Keratinocyte (primary cell): ENCODE measurements around the gene ECT2L. TPM values are rescaled to one million over a fixed set of nuclear protein-coding genes. Genes with fewer than 3 reads are reported as not detected.

Experiments used
- DNase-seq: peaks from one replicate; pipeline ENCODE4 v3.0.0-alpha.2; 2011; ENCODE audit warnings: low read depth, missing footprints, low spot score
- FAIRE-seq: peaks from 2 replicates; lab custom pipeline; 2011; peaks lifted over from hg19 to GRCh38; lab: Jason Lieb, UNC
- H2AFZ ChIP-seq: 2 replicates; pipeline ENCODE4 v1.6.0; 2012; ENCODE audit warnings: low read length, control low read depth, inconsistent platforms; ENCODE audit not compliant: control insufficient read depth
- H3K27ac ChIP-seq: 2 replicates; pipeline ENCODE4 v1.5.1; 2011; ENCODE audit warnings: low read length; ENCODE audit not compliant: control insufficient read depth, insufficient read depth
- H3K27me3 ChIP-seq: 3 replicates; pipeline ENCODE4 v1.6.0; 2011; ENCODE audit warnings: low read length; ENCODE audit not compliant: control insufficient read depth, insufficient read depth; ENCODE audit errors: extremely low read depth
- H3K36me3 ChIP-seq, 2 experiments: 2 replicates in 1 of 2; 3 replicates in 1 of 2; pipeline ENCODE4 v1.5.1; 2011; ENCODE audit warnings: low read length in 2 of 2, mild to moderate bottlenecking in 1 of 2; ENCODE audit not compliant: control insufficient read depth in 2 of 2, insufficient read depth in 2 of 2; ENCODE audit errors: extremely low read depth in 1 of 2
- H3K4me1 ChIP-seq: 3 replicates; pipeline ENCODE4 v1.5.1; 2011; ENCODE audit warnings: low read length; ENCODE audit not compliant: control insufficient read depth, insufficient read depth; ENCODE audit errors: extremely low read depth
- H3K4me2 ChIP-seq: 3 replicates; pipeline ENCODE4 v1.6.0; 2011; ENCODE audit warnings: low read depth, low read length; ENCODE audit not compliant: control insufficient read depth, insufficient read depth; ENCODE audit errors: extremely low read depth
- H3K4me3 ChIP-seq, 3 experiments: fragments of 200-600 bp in 1 of 3; sonication (generic) in 1 of 3; 2 replicates in 2 of 3; 3 replicates in 1 of 3; pipeline ENCODE4 v1.5.1; 2011 to 2016; ENCODE audit warnings: low read length in 3 of 3, mild to moderate bottlenecking in 3 of 3, control low read depth in 2 of 3, inconsistent platforms in 1 of 3, low read depth in 1 of 3, mixed read lengths in 1 of 3, mixed run types in 1 of 3, moderate library complexity in 1 of 3; ENCODE audit not compliant: control insufficient read depth in 2 of 3, insufficient read depth in 2 of 3; ENCODE audit errors: extremely low read depth in 1 of 3
- H3K79me2 ChIP-seq: 2 replicates; pipeline ENCODE4 v1.6.0; 2012; ENCODE audit warnings: low read length; ENCODE audit not compliant: control insufficient read depth, insufficient read depth
- H3K9ac ChIP-seq: 3 replicates; pipeline ENCODE4 v1.6.0; 2011; ENCODE audit warnings: low read length; ENCODE audit not compliant: control insufficient read depth, insufficient read depth; ENCODE audit errors: extremely low read depth
- H3K9me1 ChIP-seq: 3 replicates; pipeline ENCODE4 v1.6.0; 2011; ENCODE audit warnings: low read length; ENCODE audit not compliant: control insufficient read depth, insufficient read depth; ENCODE audit errors: extremely low read depth
- H3K9me3 ChIP-seq: 2 replicates; pipeline ENCODE4 v1.5.1; 2012; ENCODE audit warnings: low read depth, low read length; ENCODE audit not compliant: control insufficient read depth
- H4K20me1 ChIP-seq: 3 replicates; pipeline ENCODE4 v1.6.0; 2011; ENCODE audit warnings: low read length; ENCODE audit not compliant: control insufficient read depth, insufficient read depth; ENCODE audit errors: extremely low read depth
- CTCF ChIP-seq, 3 experiments: IDR thresholded peaks in 1 of 3; conservative IDR thresholded peaks in 1 of 3; optimal IDR thresholded peaks in 1 of 3; 2 replicates in 2 of 3; 3 replicates in 1 of 3; pipeline versions ENCODE3 to v1.5.1; 2011; ENCODE audit warnings: low read length in 3 of 3, mild to moderate bottlenecking in 3 of 3, moderate library complexity in 2 of 3, control low read depth in 1 of 3, inconsistent platforms in 1 of 3; ENCODE audit not compliant: insufficient read depth in 2 of 3; ENCODE audit errors: extremely low read depth in 1 of 3
- EZH2 ChIP-seq: IDR thresholded peaks from one replicate; pipeline ENCODE4 v1.6.1; 2012; ENCODE audit warnings: inconsistent platforms, mild to moderate bottlenecking, low read length, moderate library complexity
- dilution Hi-C: fragments of 300-500 bp; cut with MboI; formaldehyde crosslinking; loops from one replicate; pipeline ENCODE4 v1.7.0; 2020; ENCODE audit warnings: low sequenced_read_pairs; ENCODE audit not compliant: extremely low pct_ligation_motif_present
- polyA plus RNA-seq, 5 experiments: library from polyadenylated mRNA; depleted of rRNA in 3 of 5; stranded (reverse) in 3 of 5; stranded (forward) in 1 of 5; unstranded in 1 of 5; fragments of >200 nt; gene quantifications; 1 replicate in 1 of 5; 2 replicates in 3 of 5; 3 replicates in 1 of 5; pipeline versions ENCODE4 v1.2.1 to v1.2.3, GENCODE V29; 2011 to 2012; ENCODE audit warnings: missing spikeins in 2 of 5, low read depth in 1 of 5, low replicate concordance in 1 of 5

ECT2L gene
- polyA plus RNA-seq, 1 donor (not counting 4 experiments of a cell fraction or from before 2014, with no cell fraction given) = 0.01 TPM

- H3K79me2 ChIP-seq = no peaks in the 10 kb centered on the region
- H3K36me3 ChIP-seq = no peaks in the 10 kb centered on the region
- TF ChIP-seq EZH2 (no peak), CTCF (optimal IDR thresholded peaks at IDR 0.05 in 1 of 3, IDR thresholded peaks at IDR 0.05 in 1 of 3, conservative IDR thresholded peaks at IDR 0.05 in 1 of 3; ENCODE audit: extremely low read depth in 1 of 3, insufficient read depth in 2 of 3, low read length in 3 of 3) (no peak)
- DNase-seq (no peak), FAIRE-seq (no peak)
- no peak overlapping the region for H3K9ac ChIP-seq
- no peak overlapping the region for H2AFZ ChIP-seq
- H3K9me3 ChIP-seq = no peaks in the 10 kb centered on the region
- H3K9me1 ChIP-seq = no peaks in the 10 kb centered on the region
- H3K27ac ChIP-seq = no peak overlapping the region
- dilution Hi-C loops = no loop called here
- no peaks in the 10 kb centered on the region for H3K27me3 ChIP-seq
- peaks cover 6% of the 10 kb centered on the region for H3K4me1 ChIP-seq
- H3K4me3 ChIP-seq = no peak overlapping the region
- H4K20me1 ChIP-seq = no peaks in the 10 kb centered on the region
- no peak overlapping the region for H3K4me2 ChIP-seq
These were observed 77.3 kb downstream of the ECT2L start for GRCh38 chr6:138873191-138873590.

GRCh38 chr6:138882369-138883017 lies 86.6 kb downstream of the ECT2L start:
- Histone ChIP-seq H4K20me1 (no peaks in the 10 kb centered on the region), H3K9ac (no peak overlapping the region), H3K4me2 (no peak overlapping the region), H3K4me1 (no peaks in the 10 kb centered on the region), H2AFZ (no peak overlapping the region), H3K36me3 (no peaks in the 10 kb centered on the region), H3K79me2 (no peaks in the 10 kb centered on the region), H3K9me3 (no peaks in the 10 kb centered on the region), H3K27ac (no peak overlapping the region), H3K4me3 (no peak overlapping the region), H3K9me1 (no peaks in the 10 kb centered on the region), H3K27me3 (no peaks in the 10 kb centered on the region)
- DNase-seq (no peak), FAIRE-seq (no peak)
- dilution Hi-C loops = no loop called here
- TF ChIP-seq EZH2 = no peak
- no peak for TF ChIP-seq CTCF (optimal IDR thresholded peaks at IDR 0.05 in 1 of 3, IDR thresholded peaks at IDR 0.05 in 1 of 3, conservative IDR thresholded peaks at IDR 0.05 in 1 of 3; ENCODE audit: extremely low read depth in 1 of 3, insufficient read depth in 2 of 3, low read length in 3 of 3)
